ENCODE measurements around the gene HSPA12B. TPM values are rescaled to one million over a fixed set of nuclear protein-coding genes. Genes with fewer than 3 reads are reported as not detected.

Gene HSPA12B
- total RNA-seq, 1 experiment from 2014 or later = 0.21 TPM

DNA sequence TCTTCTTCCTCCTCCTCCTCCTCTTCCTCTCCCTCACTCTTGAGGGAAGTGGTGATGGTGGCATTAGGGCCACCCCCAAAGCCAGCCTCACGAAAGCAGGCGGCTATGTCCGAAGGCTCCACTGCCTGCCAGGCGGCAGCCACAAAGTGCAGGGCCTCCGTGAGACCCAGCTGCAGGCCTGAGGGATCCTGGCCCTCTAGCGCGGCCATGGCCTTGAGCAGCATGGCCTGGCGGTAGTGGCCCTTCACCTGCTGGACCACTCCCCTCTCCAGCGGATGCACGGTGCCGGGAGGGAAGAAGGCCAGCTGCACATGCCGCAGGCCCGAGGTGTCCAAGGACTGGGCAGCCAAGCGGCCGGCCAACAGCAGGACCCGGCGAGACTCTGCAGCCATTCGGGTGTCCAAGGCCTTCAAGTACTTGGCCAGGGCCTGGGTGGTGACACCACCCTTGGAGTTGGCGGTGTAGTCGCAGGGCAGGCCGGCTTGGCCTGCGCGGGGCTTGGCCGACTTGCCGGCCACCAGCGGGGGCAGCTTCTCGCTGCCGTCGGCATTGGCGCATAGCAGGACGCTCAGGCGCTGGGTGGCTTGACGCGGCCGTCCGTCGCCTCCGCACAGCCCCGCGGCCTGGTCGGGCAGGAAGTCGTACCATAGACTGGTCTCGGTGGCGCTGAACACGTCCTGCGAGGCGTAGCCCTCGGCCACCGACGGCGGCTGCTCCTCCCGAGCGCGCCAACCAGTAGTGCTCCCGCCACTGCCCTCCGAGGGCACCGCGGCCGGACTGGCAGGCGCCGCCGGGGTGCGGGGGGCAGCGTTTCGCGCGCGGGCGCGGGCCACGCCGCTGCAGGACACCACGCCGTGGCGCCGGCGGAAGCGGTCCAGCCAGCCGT lies 53.0 kb downstream of the HSPA12B start:
- DNase-seq (ENCODE audit: low read depth, low spot score) = no peak
- Histone ChIP-seq H3K4me3 (ENCODE audit: low read depth in 2 of 2, low read length in 2 of 2) (peak overlapping the region; percentile 65 to 75), H3K36me3 (ENCODE audit: control insufficient read depth, insufficient read depth, low read length) (no peaks in the 10 kb centered on the region), H3K27me3 (ENCODE audit: control insufficient read depth, insufficient read depth, low read length) (no peaks in the 10 kb centered on the region), H3K27ac (ENCODE audit: low read length) (peak overlapping the region; percentile 87), H3K9me3 (ENCODE audit: control insufficient read depth, insufficient read depth, low read depth, low read length) (no peaks in the 10 kb centered on the region), H3K4me1 (ENCODE audit: control insufficient read depth, insufficient read depth, low read length) (peaks cover 21% of the 10 kb centered on the region)
- intact Hi-C loops (cut with micrococcal nuclease; ENCODE audit: unreplicated experiment) (no loop called here), in situ Hi-C loops (cut with HindIII; ENCODE audit: low pct_unique_long_range_greater_than_20kb, low sequenced_read_pairs) (no loop called here)
- ChIA-PET CTCF (interaction anchor here (0.6 to 3.4 kb wide), 3 partner anchors 33 to 765 kb away, joined by 9 to 22 read pairs (median 9); no protein-coding TSS in a partner anchor), POLR2A (interaction anchor here (0.6 kb wide), 1 partner anchor 34 kb away, joined by 11 read pairs; no protein-coding TSS in a partner anchor)
- no TSS peak for BruUV-seq (replicated peaks)
- TF ChIP-seq SIN3A (IDR thresholded peaks at IDR 0.05; ENCODE audit: borderline replicate concordance, insufficient read depth, low read depth, low read length) (no peak), TCF7L2 (IDR thresholded peaks at IDR 0.05; ENCODE audit: low read depth, low read length) (no peak), POLR2AphosphoS5 (IDR thresholded peaks at IDR 0.05; ENCODE audit: low read depth, low read length) (no peak)
- TF ChIP-seq, protein P1, sequence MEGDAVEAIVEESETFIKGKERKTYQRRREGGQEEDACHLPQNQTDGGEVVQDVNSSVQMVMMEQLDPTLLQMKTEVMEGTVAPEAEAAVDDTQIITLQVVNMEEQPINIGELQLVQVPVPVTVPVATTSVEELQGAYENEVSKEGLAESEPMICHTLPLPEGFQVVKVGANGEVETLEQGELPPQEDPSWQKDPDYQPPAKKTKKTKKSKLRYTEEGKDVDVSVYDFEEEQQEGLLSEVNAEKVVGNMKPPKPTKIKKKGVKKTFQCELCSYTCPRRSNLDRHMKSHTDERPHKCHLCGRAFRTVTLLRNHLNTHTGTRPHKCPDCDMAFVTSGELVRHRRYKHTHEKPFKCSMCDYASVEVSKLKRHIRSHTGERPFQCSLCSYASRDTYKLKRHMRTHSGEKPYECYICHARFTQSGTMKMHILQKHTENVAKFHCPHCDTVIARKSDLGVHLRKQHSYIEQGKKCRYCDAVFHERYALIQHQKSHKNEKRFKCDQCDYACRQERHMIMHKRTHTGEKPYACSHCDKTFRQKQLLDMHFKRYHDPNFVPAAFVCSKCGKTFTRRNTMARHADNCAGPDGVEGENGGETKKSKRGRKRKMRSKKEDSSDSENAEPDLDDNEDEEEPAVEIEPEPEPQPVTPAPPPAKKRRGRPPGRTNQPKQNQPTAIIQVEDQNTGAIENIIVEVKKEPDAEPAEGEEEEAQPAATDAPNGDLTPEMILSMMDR (IDR thresholded peaks at IDR 0.05) = no peak
- 0 out of 2 replicates have a peak, but pooled peaks have one; percentile 4 for ATAC-seq

DNA sequence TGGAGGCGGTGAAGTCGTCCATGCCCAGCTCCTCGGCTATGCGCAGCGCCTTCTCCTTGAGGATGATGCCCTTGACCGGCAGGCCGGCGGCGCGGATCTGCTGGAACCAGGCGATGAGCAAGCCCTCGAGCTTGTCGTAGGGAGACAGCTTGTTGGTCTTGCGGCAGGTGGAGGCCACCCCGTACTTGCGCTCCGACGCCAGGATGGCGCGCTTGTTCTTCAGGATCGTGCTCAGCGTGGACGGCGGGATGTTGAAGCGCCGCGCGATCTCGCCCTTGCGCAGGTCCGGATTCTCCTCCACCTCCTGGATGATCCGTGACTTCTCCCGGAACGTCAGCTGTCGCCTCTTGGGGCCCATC lies 53.6 kb downstream of the HSPA12B start:
- ChIA-PET CTCF (interaction anchor here (3.4 kb wide), 1 partner anchor 32 kb away, joined by 22 read pairs; no protein-coding TSS in a partner anchor), POLR2A (no interaction called here)
- H3K36me3 ChIP-seq (ENCODE audit: control insufficient read depth, insufficient read depth, low read length) = no peaks in the 10 kb centered on the region
- intact Hi-C loops (cut with micrococcal nuclease; ENCODE audit: unreplicated experiment) (no loop called here), in situ Hi-C loops (cut with HindIII; ENCODE audit: low pct_unique_long_range_greater_than_20kb, low sequenced_read_pairs) (no loop called here)
- H3K27me3 ChIP-seq (ENCODE audit: control insufficient read depth, insufficient read depth, low read length) = no peaks in the 10 kb centered on the region
- peak overlapping the region; percentile 65 to 75 for H3K4me3 ChIP-seq (ENCODE audit: low read depth in 2 of 2, low read length in 2 of 2)
- peaks cover 21% of the 10 kb centered on the region for H3K4me1 ChIP-seq (ENCODE audit: control insufficient read depth, insufficient read depth, low read length)
- no peak for TF ChIP-seq POLR2AphosphoS5 (IDR thresholded peaks at IDR 0.05; ENCODE audit: low read depth, low read length)
- H3K27ac ChIP-seq (ENCODE audit: low read length) = peak overlapping the region; percentile 87
- H3K9me3 ChIP-seq (ENCODE audit: control insufficient read depth, insufficient read depth, low read depth, low read length) = no peaks in the 10 kb centered on the region
- TSS peak; percentile 65 for BruUV-seq (replicated peaks)
- ATAC-seq (peak; percentile 44), DNase-seq (ENCODE audit: low read depth, low spot score) (no peak)

DNA sequence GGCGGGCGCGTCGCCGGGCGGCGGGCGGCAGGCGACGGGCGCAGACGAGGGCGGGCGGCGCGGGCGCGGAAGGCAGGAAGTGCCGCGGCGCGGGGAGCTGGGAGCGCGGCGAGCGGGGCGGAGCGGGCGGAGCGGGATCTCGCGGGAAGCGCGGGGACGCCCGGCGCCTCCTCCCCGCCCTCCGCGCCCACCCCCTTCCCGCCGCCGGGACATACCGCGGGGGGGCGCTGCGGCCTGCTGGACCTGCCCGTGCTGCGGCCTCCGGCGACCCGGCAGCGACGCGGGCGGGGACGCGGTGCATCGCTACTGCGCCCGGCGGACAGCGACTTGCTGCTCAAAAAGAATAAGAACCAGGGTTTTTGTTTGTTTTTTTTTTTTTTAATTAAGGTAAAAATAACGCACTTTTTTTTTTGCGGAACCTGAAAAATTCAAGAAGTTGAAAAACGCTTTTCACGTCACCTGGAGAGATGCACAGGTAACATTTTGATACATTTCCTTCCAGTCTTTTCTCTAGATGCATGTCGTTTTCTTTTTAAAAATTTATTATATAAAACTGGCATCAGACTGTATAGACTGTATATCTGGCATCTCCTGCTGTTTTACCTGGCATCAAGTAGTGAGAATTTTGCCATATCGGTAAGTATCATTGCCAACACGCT lies 54.3 kb downstream of the HSPA12B start, which contains the start of gene CENPB:
Gene CENPB (minus strand): TSS at position 76 of the 659 bp plus-strand sequence. CDS start 257 bp downstream, outside the sequence.
- DNase-seq (ENCODE audit: low read depth, low spot score) (no peak), ATAC-seq (peak; percentile 89)
- Histone ChIP-seq H3K27ac (ENCODE audit: low read length) (peak within 1 kb of the TSS; percentile 87), H3K4me1 (ENCODE audit: control insufficient read depth, insufficient read depth, low read length) (peaks cover 21% of the 10 kb centered on the region), H3K27me3 (ENCODE audit: control insufficient read depth, insufficient read depth, low read length) (no peaks in the 10 kb centered on the region), H3K4me3 (ENCODE audit: low read depth in 2 of 2, low read length in 2 of 2) (peak within 1 kb of the TSS; percentile 65 to 75), H3K9me3 (ENCODE audit: control insufficient read depth, insufficient read depth, low read depth, low read length) (no peaks in the 10 kb centered on the region), H3K36me3 (ENCODE audit: control insufficient read depth, insufficient read depth, low read length) (no peaks in the 10 kb centered on the region)
- ChIA-PET POLR2A (interaction anchor here (0.5 kb wide), 1 partner anchor 32 kb away, joined by 12 read pairs; no protein-coding TSS in a partner anchor), CTCF (interaction anchor here (0.6 to 3.4 kb wide), 4 partner anchors 9 to 59 kb away, joined by 4 to 22 read pairs (median 7); partner anchors contain the start of genes AP5S1 and CDC25B)
- intact Hi-C loops (cut with micrococcal nuclease; ENCODE audit: unreplicated experiment) = no loop called here
- in situ Hi-C loops (cut with HindIII; ENCODE audit: low pct_unique_long_range_greater_than_20kb, low sequenced_read_pairs) = no loop called here
- BruUV-seq (replicated peaks) = no TSS peak
- TF ChIP-seq TCF7L2 (IDR thresholded peaks at IDR 0.05; ENCODE audit: low read depth, low read length) (no peak), POLR2AphosphoS5 (IDR thresholded peaks at IDR 0.05; ENCODE audit: low read depth, low read length) (no peak; the same call in 1 of the 2 replicates), SIN3A (IDR thresholded peaks at IDR 0.05; ENCODE audit: borderline replicate concordance, insufficient read depth, low read depth, low read length) (0 out of 2 replicates have a peak, but pooled peaks have one; percentile 37)
- TF ChIP-seq, protein P1 (IDR thresholded peaks at IDR 0.05) = peak; percentile 98
- TF ChIP-seq, protein P2, sequence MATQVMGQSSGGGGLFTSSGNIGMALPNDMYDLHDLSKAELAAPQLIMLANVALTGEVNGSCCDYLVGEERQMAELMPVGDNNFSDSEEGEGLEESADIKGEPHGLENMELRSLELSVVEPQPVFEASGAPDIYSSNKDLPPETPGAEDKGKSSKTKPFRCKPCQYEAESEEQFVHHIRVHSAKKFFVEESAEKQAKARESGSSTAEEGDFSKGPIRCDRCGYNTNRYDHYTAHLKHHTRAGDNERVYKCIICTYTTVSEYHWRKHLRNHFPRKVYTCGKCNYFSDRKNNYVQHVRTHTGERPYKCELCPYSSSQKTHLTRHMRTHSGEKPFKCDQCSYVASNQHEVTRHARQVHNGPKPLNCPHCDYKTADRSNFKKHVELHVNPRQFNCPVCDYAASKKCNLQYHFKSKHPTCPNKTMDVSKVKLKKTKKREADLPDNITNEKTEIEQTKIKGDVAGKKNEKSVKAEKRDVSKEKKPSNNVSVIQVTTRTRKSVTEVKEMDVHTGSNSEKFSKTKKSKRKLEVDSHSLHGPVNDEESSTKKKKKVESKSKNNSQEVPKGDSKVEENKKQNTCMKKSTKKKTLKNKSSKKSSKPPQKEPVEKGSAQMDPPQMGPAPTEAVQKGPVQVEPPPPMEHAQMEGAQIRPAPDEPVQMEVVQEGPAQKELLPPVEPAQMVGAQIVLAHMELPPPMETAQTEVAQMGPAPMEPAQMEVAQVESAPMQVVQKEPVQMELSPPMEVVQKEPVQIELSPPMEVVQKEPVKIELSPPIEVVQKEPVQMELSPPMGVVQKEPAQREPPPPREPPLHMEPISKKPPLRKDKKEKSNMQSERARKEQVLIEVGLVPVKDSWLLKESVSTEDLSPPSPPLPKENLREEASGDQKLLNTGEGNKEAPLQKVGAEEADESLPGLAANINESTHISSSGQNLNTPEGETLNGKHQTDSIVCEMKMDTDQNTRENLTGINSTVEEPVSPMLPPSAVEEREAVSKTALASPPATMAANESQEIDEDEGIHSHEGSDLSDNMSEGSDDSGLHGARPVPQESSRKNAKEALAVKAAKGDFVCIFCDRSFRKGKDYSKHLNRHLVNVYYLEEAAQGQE (IDR thresholded peaks at IDR 0.05; ENCODE audit: insufficient read depth in 1 of 2, low read depth in 2 of 2, low read length in 1 of 2) = peak; percentile 70 to 81
